PFSK-1 (cell line): Measurements from ENCODE around the gene HDGFL3.

Experiments
- FOXP2 ChIP-seq: optimal IDR thresholded peaks from 2 replicates; pipeline ENCODE3; 2011; ENCODE audit warnings: borderline replicate concordance, control low read depth, inconsistent platforms; ENCODE audit not compliant: insufficient read depth; ENCODE audit errors: extremely low read length, extremely low read depth
- POLR2AphosphoS5 ChIP-seq: IDR thresholded peaks from 2 replicates; pipeline ENCODE4 v1.6.1; 2012; ENCODE audit warnings: low read depth, mild to moderate bottlenecking, control low read depth, low read length, moderate library complexity
- REST ChIP-seq, 2 experiments: IDR thresholded peaks; 2 replicates each; pipeline versions ENCODE4 v1.6.1 to v1.8.0; 2011 to 2012; ENCODE audit warnings: low read depth in 2 of 2, low read length in 2 of 2, control low read depth in 1 of 2, inconsistent platforms in 1 of 2, mild to moderate bottlenecking in 1 of 2, moderate library complexity in 1 of 2; ENCODE audit not compliant: insufficient read depth in 1 of 2
- SIN3A ChIP-seq: IDR thresholded peaks from 2 replicates; pipeline ENCODE4 v1.6.1; 2012; ENCODE audit warnings: mild to moderate bottlenecking, low read length, moderate library complexity, borderline replicate concordance; ENCODE audit not compliant: insufficient read depth
- TAF1 ChIP-seq: IDR thresholded peaks from 2 replicates; pipeline ENCODE4 v1.6.1; 2012; ENCODE audit warnings: low read length, control low read depth, borderline replicate concordance; ENCODE audit not compliant: insufficient read depth

GRCh38 chr15:83178869-83179325, 28.7 kb downstream of the HDGFL3 start:
- TF ChIP-seq POLR2AphosphoS5 (no peak), SIN3A (no peak), TAF1 (no peak), REST (IDR thresholded peaks at IDR 0.05; ENCODE audit: insufficient read depth in 1 of 2, low read depth in 2 of 2, low read length in 2 of 2) (no peak), FOXP2 (no peak)
